ENCODE results near the gene VPS16. TPM values are rescaled to one million over a fixed set of nuclear protein-coding genes. Genes with fewer than 3 reads are reported as not detected.

The VPS16 gene
- total and polyA plus RNA-seq, 2 of the 4 experiments (the other 2 are of a cell fraction) = 38.7 to 48.0 TPM

- Histone ChIP-seq H2BK20ac (ENCODE audit: low read depth, low read length) (no peak overlapping the region), H4K8ac (ENCODE audit: low read depth in 2 of 2, low read length in 2 of 2) (no peak overlapping the region), H2AK5ac (ENCODE audit: low read depth, low read length) (no peak overlapping the region), H3K4me2 (ENCODE audit: low read depth, low read length) (no peak overlapping the region), H2AK9ac (replicated peaks; ENCODE audit: low read depth, low read length, poor library complexity) (no peak overlapping the region), H3K36me3 (ENCODE audit: control insufficient read depth, insufficient read depth, low read length) (peaks cover 26% of the 10 kb centered on the region), H3K27me3 (ENCODE audit: control insufficient read depth, insufficient read depth, low read length) (no peaks in the 10 kb centered on the region), H3K18ac (ENCODE audit: low read depth, low read length) (no peak overlapping the region), H3K9me3 (ENCODE audit: control insufficient read depth, insufficient read depth, low read length) (no peaks in the 10 kb centered on the region), H3K14ac (replicated peaks; ENCODE audit: low read depth, low read length) (no peak overlapping the region), H3K56ac (ENCODE audit: extremely low read depth, insufficient read depth, low read length) (no peak overlapping the region), H3K9ac (ENCODE audit: low read depth, low read length) (no peak overlapping the region), H2BK15ac (ENCODE audit: low read depth, low read length) (no peak overlapping the region), H3K9me1 (ENCODE audit: insufficient read depth, low read length) (peaks cover 24% of the 10 kb centered on the region), H2BK5ac (ENCODE audit: low read depth, low read length, poor library complexity, severe bottlenecking) (no peak overlapping the region), H3K4me3 (ENCODE audit: insufficient read depth, low read depth, low read length) (no peak overlapping the region), H4K5ac (ENCODE audit: low read depth, low read length) (no peak overlapping the region), H3K27ac (ENCODE audit: insufficient read depth, low read length) (no peak overlapping the region), H3K4me1 (ENCODE audit: control insufficient read depth, insufficient read depth, low read length) (peaks cover 7% of the 10 kb centered on the region; the same call in 1 of the 2 replicates), H4K20me1 (ENCODE audit: insufficient read depth, low read length) (peaks cover 3% of the 10 kb centered on the region; the same call in 1 of the 2 replicates), H2AFZ (replicated peaks; ENCODE audit: low read length, poor library complexity) (no peak overlapping the region), H3K79me1 (ENCODE audit: low read depth in 1 of 2, low read length in 2 of 2) (peaks cover 4 to 15% of the 10 kb centered on the region in 2 experiments; a peak in 3 of 4 replicates), H3K4ac (ENCODE audit: low read depth, low read length) (no peak overlapping the region), H4K91ac (ENCODE audit: insufficient read depth, low read depth, low read length) (no peak overlapping the region), H3K23ac (ENCODE audit: low read depth, low read length) (no peak overlapping the region), H2BK120ac (ENCODE audit: low read depth, low read length) (no peak overlapping the region)
- no peak for ATAC-seq (ENCODE audit: low read depth)
- no peak for DNase-seq
- no peak for TF ChIP-seq CHD1 (IDR thresholded peaks at IDR 0.05; ENCODE audit: low read depth, low read length)
- TF ChIP-seq USF2 (IDR thresholded peaks at IDR 0.05; ENCODE audit: low read depth, low read length) = no peak
- TF ChIP-seq RCOR1 (IDR thresholded peaks at IDR 0.05; ENCODE audit: insufficient replicate concordance, low read length) = no peak
- no peak for TF ChIP-seq SMC3 (IDR thresholded peaks at IDR 0.05; ENCODE audit: low read depth, low read length)
- no peak for TF ChIP-seq MAZ (IDR thresholded peaks at IDR 0.05; ENCODE audit: borderline replicate concordance, low read depth, low read length)
- no peak for TF ChIP-seq POLR2A (IDR thresholded peaks at IDR 0.05; ENCODE audit: low read depth, low read length)
- TF ChIP-seq FOS (IDR thresholded peaks at IDR 0.05; ENCODE audit: low read depth, low read length) = no peak
- no peak for TF ChIP-seq RFX5 (IDR thresholded peaks at IDR 0.05; ENCODE audit: low read depth, low read length)
- no peak for TF ChIP-seq RAD21 (IDR thresholded peaks at IDR 0.05; ENCODE audit: low read length)
- TF ChIP-seq NFE2L2 (IDR thresholded peaks at IDR 0.05; ENCODE audit: low read depth, low read length) = no peak
- no peak for TF ChIP-seq ELK1 (IDR thresholded peaks at IDR 0.05; ENCODE audit: borderline replicate concordance, low read depth, low read length)
- TF ChIP-seq MXI1 (IDR thresholded peaks at IDR 0.05; ENCODE audit: borderline replicate concordance, low read depth, low read length) = no peak
- no peak for TF ChIP-seq MAFK (IDR thresholded peaks at IDR 0.05; ENCODE audit: low read depth, low read length)
- TF ChIP-seq CTCF (conservative IDR thresholded peaks at IDR 0.05; ENCODE audit: low read depth, low read length) = no peak
- no peak for TF ChIP-seq CEBPB (IDR thresholded peaks at IDR 0.05; ENCODE audit: low read depth, low read length)
- no peak for TF ChIP-seq BHLHE40 (IDR thresholded peaks at IDR 0.05; ENCODE audit: low read depth, low read length)
- dilution Hi-C loops (cut with HindIII; ENCODE audit: low sequenced_read_pairs, unreplicated experiment) = no loop called here
- BruUV-seq (replicated peaks) = no TSS peak
- intact Hi-C loops (cut with micrococcal nuclease) = no loop called here
- ChIA-PET POLR2A (ENCODE audit: unreplicated experiment) (no interaction called here), CTCF (no interaction called here)
- in situ Hi-C loops (cut with MboI; ENCODE audit: low sequenced_read_pairs) = loop anchor here (25.0 kb wide), 1 partner anchor 322 kb away; the partner anchor contains the start of gene ZNF343
- WGBS, 2 experiments (ENCODE audit: extremely low coverage in 2 of 2, insufficient read length in 1 of 2) = 95% methylated on average over 4 of the region's 14 CpGs; no CpG with 5 or more reads in 1 of the 2 experiments
Observed at GRCh38 chr20:2834401-2835110, 6.0 kb upstream of the VPS16 start.
